Neuronal stem cell (in vitro differentiated cells): ENCODE data around the gene SGO1.

Experiments used
- DNase-seq: peaks from one replicate; pipeline ENCODE4 v3.0.0-alpha.2; 2013; ENCODE audit warnings: low spot score
- H2AFZ ChIP-seq: one replicate; pipeline ENCODE4 v1.6.1; 2013; ENCODE audit warnings: mild to moderate bottlenecking, low read length, inconsistent platforms
- H2AK5ac ChIP-seq: 2 replicates; pipeline ENCODE4 v1.6.1; 2013; ENCODE audit warnings: low read depth, mild to moderate bottlenecking, inconsistent platforms, low read length, moderate library complexity, mixed read lengths
- H2BK120ac ChIP-seq: 2 replicates; pipeline ENCODE4 v1.6.1; 2013; ENCODE audit warnings: low read depth, mild to moderate bottlenecking, inconsistent platforms, low read length, moderate library complexity, mixed read lengths
- H2BK12ac ChIP-seq: one replicate; pipeline ENCODE4 v1.6.1; 2013; ENCODE audit warnings: low read length, inconsistent platforms
- H2BK15ac ChIP-seq: 2 replicates; pipeline ENCODE4 v1.6.1; 2013; ENCODE audit warnings: mild to moderate bottlenecking, low read length, inconsistent platforms, mixed read lengths
- H2BK5ac ChIP-seq: one replicate; pipeline ENCODE4 v1.6.1; 2013; ENCODE audit warnings: inconsistent platforms, mild to moderate bottlenecking, low read length, moderate library complexity
- H3K14ac ChIP-seq: one replicate; pipeline ENCODE4 v1.6.1; 2013; ENCODE audit warnings: low read length, inconsistent platforms
- H3K18ac ChIP-seq: 2 replicates; pipeline ENCODE4 v1.6.1; 2013; ENCODE audit warnings: low read length, inconsistent platforms
- H3K23ac ChIP-seq: 2 replicates; pipeline ENCODE4 v1.6.1; 2013; ENCODE audit warnings: low read depth, mild to moderate bottlenecking, mixed read lengths, low read length, inconsistent platforms; ENCODE audit not compliant: poor library complexity
- H3K27ac ChIP-seq: replicated peaks from 3 replicates; pipeline ENCODE4 v1.5.1; 2013; ENCODE audit warnings: low read length, inconsistent platforms
- H3K27me3 ChIP-seq, 3 experiments: 2 replicates each; pipeline ENCODE4 v1.6.1; 2013; ENCODE audit warnings: low read length in 3 of 3, mild to moderate bottlenecking in 2 of 3, inconsistent platforms in 1 of 3, low read depth in 1 of 3, mixed read lengths in 1 of 3, moderate library complexity in 1 of 3; ENCODE audit not compliant: control insufficient read depth in 3 of 3, insufficient read depth in 3 of 3
- H3K36me3 ChIP-seq, 2 donors: replicated peaks in 1 of 2; 2 replicates each; pipeline ENCODE4 v1.6.1; 2013; ENCODE audit warnings: low read length in 2 of 2; ENCODE audit not compliant: control insufficient read depth in 2 of 2, insufficient read depth in 2 of 2
- H3K4ac ChIP-seq: 2 replicates; pipeline ENCODE4 v1.6.1; 2013; ENCODE audit warnings: inconsistent platforms, mild to moderate bottlenecking, low read length, moderate library complexity
- H3K4me1 ChIP-seq, 2 donors: 1 replicate in 1 of 2; 2 replicates in 1 of 2; pipeline ENCODE4 v1.6.1; 2013; ENCODE audit warnings: low read length in 2 of 2, low read depth in 1 of 2; ENCODE audit not compliant: control insufficient read depth in 2 of 2, insufficient read depth in 1 of 2
- H3K4me2 ChIP-seq: one replicate; pipeline ENCODE4 v1.6.1; 2013; ENCODE audit warnings: mild to moderate bottlenecking, low read length, inconsistent platforms; ENCODE audit not compliant: insufficient read depth, poor library complexity, severe bottlenecking
- H3K4me3 ChIP-seq, 2 donors: 2 replicates each; pipeline ENCODE4 v1.5.1; 2013; ENCODE audit warnings: low read length in 2 of 2, mild to moderate bottlenecking in 2 of 2, inconsistent platforms in 1 of 2, moderate library complexity in 1 of 2
- H3K79me1 ChIP-seq: one replicate; pipeline ENCODE4 v1.6.1; 2013; ENCODE audit warnings: low read depth, mild to moderate bottlenecking, inconsistent platforms, low read length, moderate library complexity
- H3K9ac ChIP-seq: one replicate; pipeline ENCODE4 v1.6.1; 2013; ENCODE audit warnings: mild to moderate bottlenecking, low read depth, low read length, inconsistent platforms; ENCODE audit not compliant: poor library complexity
- H3K9me3 ChIP-seq, 2 donors: replicated peaks in 1 of 2; 2 replicates each; pipeline versions ENCODE3 to v1.6.1; 2013; ENCODE audit warnings: low read length in 2 of 2, mild to moderate bottlenecking in 2 of 2, inconsistent platforms in 1 of 2, low read depth in 1 of 2, mixed read lengths in 1 of 2, moderate library complexity in 1 of 2; ENCODE audit not compliant: control insufficient read depth in 2 of 2, insufficient read depth in 1 of 2
- H4K8ac ChIP-seq: one replicate; pipeline ENCODE4 v1.6.1; 2013; ENCODE audit warnings: low read depth, mild to moderate bottlenecking, inconsistent platforms, low read length, moderate library complexity
- H4K91ac ChIP-seq: one replicate; pipeline ENCODE4 v1.6.1; 2013; ENCODE audit warnings: low read length, low read depth, mild to moderate bottlenecking, inconsistent platforms; ENCODE audit not compliant: poor library complexity
- WGBS, 2 donors: extraction: QIAGEN DNeasy Blood & Tissue Kit; methylation state at CpG; one replicate each; pipeline ENCODE4 v1.1.7; 2013; ENCODE audit warnings: missing lambda C conversion rate in 2 of 2, mixed read lengths in 1 of 2; ENCODE audit not compliant: insufficient read length in 2 of 2, insufficient replicate concordance in 1 of 2; ENCODE audit errors: extremely low coverage in 2 of 2; 5-methylcytosine and 5-hydroxymethylcytosine counted together

The SGO1 gene

GRCh38 chr3:20173844-20174410 is 12.1 kb downstream of the SGO1 start:
- H4K8ac ChIP-seq: no peak overlapping the region
- H2BK12ac ChIP-seq: no peak overlapping the region

GRCh38 chr3:20161714-20162113 is 24.3 kb downstream of the SGO1 start:
- H2AFZ ChIP-seq: no peak overlapping the region
- H3K27me3 ChIP-seq: no peaks in the 10 kb centered on the region
- H2AK5ac ChIP-seq: no peak overlapping the region
- no peak overlapping the region for H3K23ac ChIP-seq
- H3K4me3 ChIP-seq: no peak overlapping the region
- H3K9ac ChIP-seq: no peak overlapping the region
- no peak overlapping the region for H2BK5ac ChIP-seq
- no peak overlapping the region for H2BK12ac ChIP-seq
- H3K36me3 ChIP-seq: peaks cover 6 to 91% of the 10 kb centered on the region in 2 donors
- H3K27ac ChIP-seq: no peak overlapping the region
- H4K91ac ChIP-seq: no peak overlapping the region
- H3K4me1 ChIP-seq: no peaks in the 10 kb centered on the region
- H3K4me2 ChIP-seq: no peak overlapping the region
- H3K79me1 ChIP-seq: no peaks in the 10 kb centered on the region
- no peaks in the 10 kb centered on the region for H3K9me3 ChIP-seq
- WGBS, 2 donors: no CpG with 5 or more reads among the region's 2 CpGs
- no peak overlapping the region for H4K8ac ChIP-seq
- no peak overlapping the region for H3K4ac ChIP-seq
- H2BK15ac ChIP-seq: no peak overlapping the region
- no peak overlapping the region for H3K18ac ChIP-seq
- no peak overlapping the region for H2BK120ac ChIP-seq
- DNase-seq: no peak
- no peak overlapping the region for H3K14ac ChIP-seq

More at GRCh38 chr3:20173844-20174410, 12.1 kb downstream of the SGO1 start:
- Histone ChIP-seq H3K4me1 (no peaks in the 10 kb centered on the region), H3K27me3 (no peaks in the 10 kb centered on the region), H3K9me3 (no peaks in the 10 kb centered on the region), H3K23ac (no peak overlapping the region), H3K18ac (no peak overlapping the region), H3K9ac (no peak overlapping the region), H2BK15ac (no peak overlapping the region), H3K36me3 (peaks cover 7 to 97% of the 10 kb centered on the region in 2 donors), H2AFZ (no peak overlapping the region), H2AK5ac (no peak overlapping the region), H2BK5ac (no peak overlapping the region), H3K79me1 (no peaks in the 10 kb centered on the region), H4K91ac (no peak overlapping the region), H3K4me2 (no peak overlapping the region), H3K14ac (no peak overlapping the region), H2BK120ac (no peak overlapping the region), H3K4ac (no peak overlapping the region), H3K4me3 (no peak overlapping the region), H3K27ac (no peak overlapping the region)
- DNase-seq: no peak
- no CpG with 5 or more reads among the region's 4 CpGs for WGBS, 2 donors

GRCh38 chr3:20160230-20160629 is 25.8 kb downstream of the SGO1 start:
- H4K91ac ChIP-seq: no peak overlapping the region
- H3K23ac ChIP-seq: no peak overlapping the region
- no peaks in the 10 kb centered on the region for H3K9me3 ChIP-seq
- no peak overlapping the region for H3K4me3 ChIP-seq
- no peak overlapping the region for H2AFZ ChIP-seq
- no peak overlapping the region for H2BK120ac ChIP-seq
- no peak overlapping the region for H3K14ac ChIP-seq
- H2AK5ac ChIP-seq: no peak overlapping the region
- no peak overlapping the region for H3K27ac ChIP-seq
- H2BK12ac ChIP-seq: no peak overlapping the region
- H2BK15ac ChIP-seq: no peak overlapping the region
- no peak for DNase-seq
- no peak overlapping the region for H3K18ac ChIP-seq
- H3K4me2 ChIP-seq: no peak overlapping the region
- H3K4ac ChIP-seq: no peak overlapping the region
- H3K4me1 ChIP-seq: no peaks in the 10 kb centered on the region
- no peak overlapping the region for H3K9ac ChIP-seq
- H3K36me3 ChIP-seq: peaks cover 6 to 89% of the 10 kb centered on the region in 2 donors
- no peak overlapping the region for H2BK5ac ChIP-seq
- H3K27me3 ChIP-seq: no peaks in the 10 kb centered on the region
- no peak overlapping the region for H4K8ac ChIP-seq
- H3K79me1 ChIP-seq: no peaks in the 10 kb centered on the region

- Histone ChIP-seq H4K8ac (no peak overlapping the region), H3K18ac (peak overlapping the region; percentile 19), H3K27me3 (no peaks in the 10 kb centered on the region), H3K4me1 (no peaks in the 10 kb centered on the region), H3K27ac (no peak overlapping the region), H3K23ac (no peak overlapping the region), H3K9ac (no peak overlapping the region), H4K91ac (no peak overlapping the region), H2AFZ (no peak overlapping the region), H2BK5ac (no peak overlapping the region), H2BK12ac (no peak overlapping the region), H2AK5ac (no peak overlapping the region), H3K4ac (no peak overlapping the region), H3K9me3 (no peaks in the 10 kb centered on the region), H3K36me3 (peaks cover 6 to 52% of the 10 kb centered on the region in 2 donors), H3K79me1 (no peaks in the 10 kb centered on the region), H2BK120ac (no peak overlapping the region), H3K14ac (no peak overlapping the region), H2BK15ac (no peak overlapping the region), H3K4me2 (no peak overlapping the region), H3K4me3 (no peak overlapping the region)
- DNase-seq: no peak
- WGBS, 2 donors: no CpG with 5 or more reads among the region's 4 CpGs
These were observed 31.1 kb downstream of the SGO1 start for GRCh38 chr3:20154928-20155327.
